ENCODE results near the gene PAPPA.

GRCh38 chr9:116179568-116179967 lies 26.0 kb downstream of the PAPPA start:
- TF ChIP-seq POLR2A (IDR thresholded peaks at IDR 0.05) (no peak), CTCF (IDR thresholded peaks at IDR 0.05) (no peak)

Measured in uterus (tissue), 2 donors.